HG03060 (cell line): ENCODE results near the gene SEMA6C.
"Not testable (repeated sequence)": the region's sequence is repeated elsewhere in the genome, so short reads cannot be mapped to it uniquely, and the experiment has no call there.

Experiments
- ATAC-seq: cut with Tn5 transposase; IDR thresholded peaks from one replicate; pipeline ENCODE4 v1.9.1; 2021; ENCODE audit warnings: low read depth, moderate number of reproducible peaks; ENCODE audit not compliant: unreplicated experiment

SEMA6C gene

DNA sequence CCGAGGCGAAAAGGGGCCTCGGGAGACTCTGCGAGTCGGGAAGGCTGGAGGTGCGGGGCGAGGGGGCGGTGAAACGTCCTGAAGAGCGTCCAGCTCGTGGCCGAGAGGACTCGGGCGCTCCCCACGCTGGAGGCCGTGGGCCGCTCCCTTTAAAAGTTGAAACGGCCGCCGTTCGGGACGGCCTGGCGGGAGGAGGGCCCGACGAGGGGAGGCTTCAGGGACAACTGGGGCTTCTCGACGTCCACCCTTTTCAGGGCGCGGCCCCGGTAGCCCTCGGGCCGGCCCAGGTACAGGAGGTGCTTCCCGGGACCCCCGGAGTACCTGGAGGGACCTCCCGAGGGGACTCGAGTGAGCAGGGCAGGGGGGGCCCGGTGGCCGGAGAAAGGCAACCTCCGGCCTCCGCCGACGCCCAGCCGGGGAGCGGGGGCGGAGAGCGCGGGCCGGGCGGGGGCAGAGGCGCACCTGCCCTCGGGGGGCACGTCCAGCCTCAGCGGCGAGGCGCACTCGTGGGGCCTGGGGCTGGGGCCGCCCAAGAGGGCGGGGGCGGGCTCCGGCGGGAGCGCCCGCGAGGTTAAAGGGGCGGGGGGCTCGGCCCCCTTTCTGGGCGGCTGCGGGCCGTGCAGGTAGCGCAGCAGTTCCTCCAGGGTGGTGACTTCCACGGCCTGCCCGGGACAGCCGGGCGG lies 14.0 kb downstream of the SEMA6C start:
- ATAC-seq = no peak

- no peak for ATAC-seq
These were observed 14.6 kb downstream of the SEMA6C start for GRCh38 chr1:151131701-151132334.

DNA sequence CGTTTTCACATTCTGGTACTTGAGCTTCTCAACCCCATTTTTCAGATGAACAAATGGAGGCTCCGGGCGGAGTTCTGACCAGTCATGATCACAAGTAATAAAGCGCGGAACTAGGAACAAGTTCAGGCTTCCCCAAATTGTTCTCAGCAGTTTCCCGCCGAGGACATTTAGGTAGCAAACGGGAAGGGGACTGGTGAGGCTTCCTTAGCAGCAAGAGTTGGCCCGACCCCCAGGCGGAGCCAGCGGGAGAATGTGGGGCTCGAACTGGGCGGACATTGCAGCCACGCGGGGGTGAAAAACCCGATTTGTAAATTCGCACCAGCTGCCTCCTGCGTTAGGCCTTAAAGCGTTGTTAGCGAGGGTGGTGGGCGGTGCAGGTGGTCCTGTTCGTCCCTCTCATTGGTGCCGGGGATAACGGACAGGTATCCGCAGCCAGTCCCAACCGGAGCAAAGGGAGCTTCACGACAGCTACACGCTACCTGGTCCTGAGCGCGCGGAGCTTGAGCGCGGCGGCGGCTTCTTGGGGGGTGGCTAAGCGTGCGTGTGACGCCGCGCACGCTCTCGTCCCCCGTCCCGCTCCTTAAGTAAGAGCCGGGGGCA lies 15.3 kb downstream of the SEMA6C start:
- no peak for ATAC-seq

DNA sequence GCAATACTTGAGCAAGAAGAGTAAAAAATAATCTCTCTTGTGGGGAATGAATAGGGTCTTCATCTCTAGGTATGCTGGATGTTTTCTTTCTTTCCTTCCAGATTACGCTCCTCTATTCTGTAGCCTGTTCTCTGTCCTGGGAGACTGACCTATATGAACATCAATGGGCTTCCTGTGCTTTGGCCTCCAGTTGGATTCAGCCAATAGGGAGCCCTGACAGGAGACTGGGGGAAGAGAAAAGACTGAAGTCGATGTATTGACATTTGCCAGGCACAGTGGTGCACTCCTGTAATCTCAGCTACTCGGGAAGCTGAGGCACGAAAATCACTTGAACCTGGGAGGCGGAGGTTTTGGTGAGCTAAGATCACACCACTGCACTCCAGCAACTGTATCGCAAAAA lies 17.6 kb downstream of the SEMA6C start:
- ATAC-seq = no peak

DNA sequence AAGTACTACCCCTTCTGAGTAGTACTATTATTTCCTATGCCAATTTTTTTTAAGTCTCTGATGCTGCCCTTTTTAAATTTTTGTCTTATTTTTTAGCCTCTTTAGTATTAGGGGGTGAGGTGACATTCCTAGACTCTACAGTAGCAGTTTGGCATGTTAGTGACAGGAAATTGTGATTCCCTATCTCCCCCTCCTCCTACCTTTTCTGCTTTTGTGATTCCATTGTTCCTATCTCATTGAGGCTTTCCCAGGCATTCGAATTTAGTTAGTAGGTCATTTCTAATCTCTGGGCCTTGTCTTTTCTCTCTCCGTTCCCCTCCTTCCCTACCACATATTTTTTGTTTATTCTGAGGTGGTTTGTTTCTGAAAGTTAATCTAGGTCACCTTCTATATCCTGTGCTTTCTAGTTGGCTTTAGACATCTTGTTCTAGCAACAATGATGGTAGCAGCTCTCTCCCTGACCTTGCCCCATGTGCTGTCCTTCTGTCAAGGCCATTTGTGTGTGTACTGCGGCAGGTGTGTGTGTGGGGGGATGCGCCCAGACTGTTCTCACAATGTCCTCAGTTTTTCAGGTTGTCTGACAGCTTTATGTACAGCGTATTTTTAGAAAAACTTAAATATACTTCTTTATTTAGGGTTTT lies 21.5 kb downstream of the SEMA6C start:
- ATAC-seq = no peak

DNA sequence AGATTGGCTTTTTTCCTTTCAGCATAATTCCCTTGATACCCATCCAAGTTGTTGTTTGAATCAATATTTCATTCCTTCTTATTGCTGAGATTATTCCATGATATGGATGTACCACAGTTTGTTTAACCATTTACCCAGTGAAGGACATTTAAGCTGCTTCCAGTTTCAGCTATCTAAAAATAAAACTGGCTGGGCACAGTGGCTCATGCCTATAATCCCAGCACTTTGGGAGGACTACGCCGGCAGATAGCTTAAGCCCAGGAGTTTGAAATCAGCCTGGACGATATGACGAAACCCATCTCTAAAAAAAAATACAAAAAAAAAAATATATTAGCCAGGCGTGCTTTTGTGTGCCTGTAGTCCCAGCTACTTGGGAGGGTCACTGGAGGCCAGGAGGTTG lies 32.6 kb downstream of the SEMA6C start:
- ATAC-seq = no peak

DNA sequence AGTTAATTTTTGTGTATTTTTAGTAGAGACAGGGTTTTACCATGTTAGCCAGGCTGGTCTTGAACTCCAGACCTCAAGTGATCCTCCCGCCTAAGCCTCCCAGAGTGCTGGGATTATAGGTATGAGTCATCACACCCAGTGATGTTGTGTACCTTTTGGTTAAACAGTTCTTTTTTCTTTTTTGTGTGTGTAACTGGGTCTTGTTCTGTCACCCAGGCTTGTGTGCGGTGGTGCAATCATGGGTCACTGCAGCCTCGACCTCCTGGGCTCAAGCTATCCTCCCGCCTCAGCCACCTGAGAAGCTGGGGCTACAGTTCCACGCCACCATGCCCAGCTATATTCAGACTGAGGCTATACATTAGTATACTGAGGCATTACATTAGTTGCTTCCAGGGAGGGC lies 38.1 kb downstream of the SEMA6C start:
- no peak for ATAC-seq

DNA sequence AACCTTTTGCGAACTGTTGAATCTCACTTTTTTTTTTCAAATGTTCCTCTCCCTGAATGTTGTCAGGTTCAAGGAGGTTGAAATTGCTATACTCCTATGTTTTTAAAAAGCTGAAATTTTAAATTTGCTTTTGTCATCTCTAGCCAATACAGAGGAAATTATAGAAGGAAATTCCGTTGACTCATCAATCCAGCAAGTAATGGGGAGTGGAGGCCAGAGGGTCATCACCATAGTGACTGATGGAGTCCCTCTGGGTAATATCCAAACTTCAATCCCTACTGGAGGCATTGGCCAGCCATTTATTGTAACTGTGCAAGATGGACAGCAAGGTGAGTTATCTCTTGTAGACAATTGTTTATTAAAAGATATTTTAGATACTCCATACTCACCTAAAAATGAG lies 39.5 kb downstream of the SEMA6C start:
- no peak for ATAC-seq

GRCh38 chr1:151104630-151105029 lies 41.8 kb downstream of the SEMA6C start:
- ATAC-seq = no peak

GRCh38 chr1:151098126-151098525 lies 48.3 kb downstream of the SEMA6C start:
- no peak for ATAC-seq

- ATAC-seq = not testable (repeated sequence)
These were observed 49.0 kb downstream of the SEMA6C start for GRCh38 chr1:151097426-151097825.

GRCh38 chr1:151085953-151086559 lies 60.4 kb downstream of the SEMA6C start:
- ATAC-seq = no peak
